PC-3 (cell line): ENCODE results near the gene ST3GAL3.

Experiments
- CTCF ChIP-seq: fragments of 300-600 bp; sonication (generic); conservative IDR thresholded peaks from 2 replicates; pipeline ENCODE4 v1.5.1; 2017; ENCODE audit warnings: antibody characterized with exemption, low read depth, mild to moderate bottlenecking, low read length
- EZH2 ChIP-seq: fragments of 300-600 bp; sonication (generic); IDR thresholded peaks from one replicate; pipeline ENCODE4 v1.6.1; 2017; ENCODE audit warnings: antibody characterized with exemption, mild to moderate bottlenecking, low read length; ENCODE audit not compliant: unreplicated experiment

DNA sequence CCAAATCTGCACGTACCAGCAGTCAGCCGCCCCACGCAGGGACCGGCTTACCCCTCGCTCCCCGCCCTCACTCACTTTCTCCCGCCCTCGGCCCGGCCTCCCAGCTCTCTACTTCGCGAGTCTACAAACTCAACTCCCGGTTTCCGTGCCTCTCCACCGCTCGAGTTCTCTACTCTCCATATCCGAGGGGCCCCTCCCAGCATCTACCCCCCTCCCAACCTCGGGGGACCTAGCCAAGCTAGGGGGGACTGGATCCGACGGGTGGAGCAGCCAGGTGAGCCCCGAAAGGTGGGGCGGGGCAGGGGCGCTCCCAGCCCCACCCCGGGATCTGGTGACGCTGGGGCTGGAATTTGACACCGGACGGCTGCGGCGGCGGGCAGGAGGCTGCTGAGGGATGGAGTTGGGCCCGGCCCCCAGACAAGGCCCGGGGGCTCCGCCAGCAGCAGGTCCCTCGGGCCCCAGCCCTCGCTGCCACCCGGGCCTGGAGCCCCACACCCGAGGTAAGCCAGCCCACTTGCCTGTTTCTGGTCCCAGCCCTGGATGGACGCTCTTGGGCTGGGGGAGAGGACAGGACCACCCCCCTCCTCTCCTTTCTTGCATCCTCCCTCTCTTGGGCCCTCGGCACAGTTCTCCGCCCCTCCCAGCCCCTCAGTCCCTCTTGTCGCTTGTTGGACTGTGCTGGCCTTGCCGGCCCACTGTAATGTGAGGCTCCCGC lies 226.2 kb downstream of the ST3GAL3 start, which contains the start of gene ARTN:
- no peak for TF ChIP-seq CTCF
- no peak for TF ChIP-seq EZH2
